ENCODE data around the gene MBD3. TPM values are rescaled to one million over a fixed set of nuclear protein-coding genes. Genes with fewer than 3 reads are reported as not detected.

MBD3 gene
- total RNA-seq, 1 donor: 78.5 TPM

DNA sequence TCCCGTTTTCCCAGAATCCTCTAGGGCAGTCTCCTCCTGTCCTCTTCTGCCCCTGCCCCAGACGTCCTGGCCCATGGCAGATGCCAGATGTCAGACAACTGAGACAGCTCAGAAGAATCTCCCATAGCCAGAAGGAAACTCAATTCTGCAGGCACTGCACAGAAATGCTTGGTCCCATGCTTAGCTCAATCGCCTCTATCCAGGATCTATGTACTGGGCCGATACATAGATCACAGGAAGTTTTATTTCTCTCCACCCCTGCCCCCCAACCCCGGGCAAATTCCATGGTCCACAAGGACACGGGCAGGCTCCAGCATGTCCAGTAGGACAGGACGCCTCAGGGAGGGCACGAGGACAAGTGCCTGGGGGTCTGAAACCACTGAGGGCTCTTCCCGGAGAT, 4.8 kb downstream of the MBD3 start:
- no peak for DNase-seq (ENCODE audit: insufficient read length, low spot score, missing footprints)
- Histone ChIP-seq H3K4me3 (ENCODE audit: insufficient read depth, low read length) (no peak overlapping the region), H3K9me3 (ENCODE audit: low read depth, low read length) (no peaks in the 10 kb centered on the region), H3K79me2 (ENCODE audit: insufficient read depth, low read length) (peaks cover 70% of the 10 kb centered on the region), H3K36me3 (ENCODE audit: insufficient read depth, low read length) (peaks cover 12% of the 10 kb centered on the region), H3K27ac (ENCODE audit: low read depth, low read length) (no peak overlapping the region), H4K20me1 (ENCODE audit: insufficient read depth, low read length) (peaks cover 27% of the 10 kb centered on the region), H3K4me1 (ENCODE audit: insufficient read depth, low read length) (peaks cover 21% of the 10 kb centered on the region), H3K27me3 (ENCODE audit: insufficient read depth, low read length) (no peaks in the 10 kb centered on the region), H2AFZ (ENCODE audit: low read length) (no peak overlapping the region), H3K4me2 (ENCODE audit: insufficient read depth, low read length) (no peak overlapping the region)
- TF ChIP-seq, protein P1, sequence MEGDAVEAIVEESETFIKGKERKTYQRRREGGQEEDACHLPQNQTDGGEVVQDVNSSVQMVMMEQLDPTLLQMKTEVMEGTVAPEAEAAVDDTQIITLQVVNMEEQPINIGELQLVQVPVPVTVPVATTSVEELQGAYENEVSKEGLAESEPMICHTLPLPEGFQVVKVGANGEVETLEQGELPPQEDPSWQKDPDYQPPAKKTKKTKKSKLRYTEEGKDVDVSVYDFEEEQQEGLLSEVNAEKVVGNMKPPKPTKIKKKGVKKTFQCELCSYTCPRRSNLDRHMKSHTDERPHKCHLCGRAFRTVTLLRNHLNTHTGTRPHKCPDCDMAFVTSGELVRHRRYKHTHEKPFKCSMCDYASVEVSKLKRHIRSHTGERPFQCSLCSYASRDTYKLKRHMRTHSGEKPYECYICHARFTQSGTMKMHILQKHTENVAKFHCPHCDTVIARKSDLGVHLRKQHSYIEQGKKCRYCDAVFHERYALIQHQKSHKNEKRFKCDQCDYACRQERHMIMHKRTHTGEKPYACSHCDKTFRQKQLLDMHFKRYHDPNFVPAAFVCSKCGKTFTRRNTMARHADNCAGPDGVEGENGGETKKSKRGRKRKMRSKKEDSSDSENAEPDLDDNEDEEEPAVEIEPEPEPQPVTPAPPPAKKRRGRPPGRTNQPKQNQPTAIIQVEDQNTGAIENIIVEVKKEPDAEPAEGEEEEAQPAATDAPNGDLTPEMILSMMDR (IDR thresholded peaks at IDR 0.05; ENCODE audit: extremely low read depth, low read depth, low read length): no peak

DNA sequence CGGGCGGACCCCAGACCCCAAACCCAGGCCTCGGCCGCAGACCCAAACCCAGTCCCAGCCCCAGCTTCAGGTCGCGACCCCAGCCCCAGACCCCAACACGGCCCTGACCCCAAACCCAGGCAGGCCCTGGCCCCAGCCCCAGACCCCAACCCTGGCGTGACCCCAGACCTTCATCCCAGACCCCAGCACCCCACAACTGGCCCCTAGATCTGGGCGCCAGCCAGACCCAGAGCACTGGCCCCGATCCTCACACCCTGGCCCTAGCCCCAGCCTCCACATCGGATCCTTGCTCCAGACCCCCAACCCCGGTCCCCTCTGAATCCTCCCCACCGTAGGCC, 7.5 kb downstream of the MBD3 start:
- no peaks in the 10 kb centered on the region for H3K9me3 ChIP-seq (ENCODE audit: low read depth, low read length)
- H3K4me3 ChIP-seq (ENCODE audit: insufficient read depth, low read length): no peak overlapping the region
- H4K20me1 ChIP-seq (ENCODE audit: insufficient read depth, low read length): peaks cover 11% of the 10 kb centered on the region
- H2AFZ ChIP-seq (ENCODE audit: low read length): no peak overlapping the region
- TF ChIP-seq, protein P1 (IDR thresholded peaks at IDR 0.05; ENCODE audit: extremely low read depth, low read depth, low read length): no peak
- H3K4me2 ChIP-seq (ENCODE audit: insufficient read depth, low read length): no peak overlapping the region
- peaks cover 51% of the 10 kb centered on the region for H3K79me2 ChIP-seq (ENCODE audit: insufficient read depth, low read length)
- DNase-seq (ENCODE audit: insufficient read length, low spot score, missing footprints): no peak
- H3K4me1 ChIP-seq (ENCODE audit: insufficient read depth, low read length): peaks cover 4% of the 10 kb centered on the region
- H3K36me3 ChIP-seq (ENCODE audit: insufficient read depth, low read length): peaks cover 35% of the 10 kb centered on the region
- H3K27ac ChIP-seq (ENCODE audit: low read depth, low read length): no peak overlapping the region
- H3K27me3 ChIP-seq (ENCODE audit: insufficient read depth, low read length): no peaks in the 10 kb centered on the region

- Histone ChIP-seq H3K4me1 (ENCODE audit: insufficient read depth, low read length) (peaks cover 2% of the 10 kb centered on the region), H3K36me3 (ENCODE audit: insufficient read depth, low read length) (peaks cover 40% of the 10 kb centered on the region), H2AFZ (ENCODE audit: low read length) (no peak overlapping the region), H3K4me3 (ENCODE audit: insufficient read depth, low read length) (no peak overlapping the region), H3K27me3 (ENCODE audit: insufficient read depth, low read length) (no peaks in the 10 kb centered on the region), H3K79me2 (ENCODE audit: insufficient read depth, low read length) (peaks cover 45% of the 10 kb centered on the region), H3K27ac (ENCODE audit: low read depth, low read length) (no peak overlapping the region), H3K9me3 (ENCODE audit: low read depth, low read length) (no peaks in the 10 kb centered on the region), H4K20me1 (ENCODE audit: insufficient read depth, low read length) (peaks cover 9% of the 10 kb centered on the region), H3K4me2 (ENCODE audit: insufficient read depth, low read length) (no peak overlapping the region)
- no peak for DNase-seq (ENCODE audit: insufficient read length, low spot score, missing footprints)
- TF ChIP-seq, protein P1 (IDR thresholded peaks at IDR 0.05; ENCODE audit: extremely low read depth, low read depth, low read length): no peak
Observed at GRCh38 chr19:1584500-1585242, 8.0 kb downstream of the MBD3 start.

DNA sequence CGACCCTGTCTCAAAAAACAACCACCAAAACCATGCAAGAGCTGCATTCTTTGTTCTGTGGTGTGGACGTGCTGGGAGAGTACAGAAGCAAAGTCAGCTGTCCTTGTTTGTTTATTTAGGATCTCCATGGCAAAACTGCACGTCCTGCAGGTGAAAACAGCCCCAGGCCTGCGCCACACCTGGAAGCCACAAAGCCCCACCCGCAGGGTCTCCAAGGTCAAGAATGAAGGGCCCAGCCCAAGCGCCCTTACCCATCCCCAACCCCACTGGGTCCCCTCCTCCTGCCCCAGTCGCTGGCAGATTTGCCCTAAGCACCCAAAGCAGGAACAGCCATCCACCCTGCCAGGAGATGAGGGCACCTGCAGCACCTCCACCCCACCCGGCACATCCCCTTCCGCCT, 10.5 kb downstream of the MBD3 start:
- Histone ChIP-seq H3K4me2 (ENCODE audit: insufficient read depth, low read length) (no peak overlapping the region), H4K20me1 (ENCODE audit: insufficient read depth, low read length) (peaks cover 3% of the 10 kb centered on the region), H3K9me3 (ENCODE audit: low read depth, low read length) (no peaks in the 10 kb centered on the region), H2AFZ (ENCODE audit: low read length) (no peak overlapping the region), H3K4me1 (ENCODE audit: insufficient read depth, low read length) (no peaks in the 10 kb centered on the region), H3K36me3 (ENCODE audit: insufficient read depth, low read length) (peaks cover 50% of the 10 kb centered on the region), H3K27me3 (ENCODE audit: insufficient read depth, low read length) (no peaks in the 10 kb centered on the region), H3K4me3 (ENCODE audit: insufficient read depth, low read length) (no peak overlapping the region), H3K79me2 (ENCODE audit: insufficient read depth, low read length) (peaks cover 21% of the 10 kb centered on the region), H3K27ac (ENCODE audit: low read depth, low read length) (no peak overlapping the region)
- DNase-seq (ENCODE audit: insufficient read length, low spot score, missing footprints): no peak
- TF ChIP-seq, protein P1 (IDR thresholded peaks at IDR 0.05; ENCODE audit: extremely low read depth, low read depth, low read length): no peak
